Body of pancreas (tissue), 4 donors: ENCODE results near the gene SLC9A9.

Experiments
- CTCF ChIP-seq, 7 experiments: fragments of 450-650 bp in 4 of 7; fragments of 200-600 bp in 3 of 7; sonication (generic) in 3 of 7; IDR thresholded peaks; one replicate each; pipeline ENCODE4 v1.5.1; 2016 to 2019; ENCODE audit warnings: antibody characterized with exemption in 7 of 7
- POLR2A ChIP-seq, 3 donors: fragments of 450-650 bp; IDR thresholded peaks; one replicate each; pipeline ENCODE4 v1.6.1; 2016; ENCODE audit warnings: antibody characterized with exemption in 3 of 3, mild to moderate bottlenecking in 2 of 3

- TF ChIP-seq CTCF (IDR thresholded peaks at IDR 0.05) (no peak), POLR2A (IDR thresholded peaks at IDR 0.05) (no peak)
These were observed 97.4 kb downstream of the SLC9A9 start for GRCh38 chr3:143750841-143751240.
